Peyer's patch (tissue), 4 donors: ENCODE measurements around the gene METTL26.

Source experiments
- CTCF ChIP-seq, 6 experiments: fragments of 450-650 bp in 4 of 6; fragments of 200-600 bp in 2 of 6; sonication (generic) in 1 of 6; IDR thresholded peaks; one replicate each; pipeline ENCODE4 v1.5.1; 2017 to 2019; ENCODE audit warnings: antibody characterized with exemption in 6 of 6, mild to moderate bottlenecking in 3 of 6, moderate library complexity in 1 of 6
- POLR2A ChIP-seq, 2 donors: fragments of 450-650 bp; IDR thresholded peaks; one replicate each; pipeline ENCODE4 v1.5.1; 2017; ENCODE audit warnings: antibody characterized with exemption in 2 of 2, mild to moderate bottlenecking in 2 of 2, moderate library complexity in 2 of 2

GRCh38 chr16:681746-682427 lies 45.8 kb upstream of the METTL26 start:
- no peak for TF ChIP-seq POLR2A (IDR thresholded peaks at IDR 0.05)
- no peak for TF ChIP-seq CTCF (IDR thresholded peaks at IDR 0.05)
